HG02759 (cell line): ENCODE measurements around the gene CFAP54.
"Not testable (repeated sequence)": the region's sequence is repeated elsewhere in the genome, so short reads cannot be mapped to it uniquely, and the experiment has no call there.

Experiments used
- ATAC-seq: cut with Tn5 transposase; IDR thresholded peaks from one replicate; pipeline ENCODE4 v1.9.1; 2021; ENCODE audit warnings: mild to moderate bottlenecking, moderate library complexity; ENCODE audit not compliant: unreplicated experiment

Gene CFAP54

GRCh38 chr12:96617178-96617577 lies 127.8 kb downstream of the CFAP54 start:
- no peak for ATAC-seq

GRCh38 chr12:96623155-96623554 lies 133.8 kb downstream of the CFAP54 start:
- no peak for ATAC-seq

- ATAC-seq = no peak
Observed at GRCh38 chr12:96623656-96624217, 134.4 kb downstream of the CFAP54 start.

GRCh38 chr12:96635844-96636243 lies 146.5 kb downstream of the CFAP54 start:
- no peak for ATAC-seq

- ATAC-seq = no peak
Observed at GRCh38 chr12:96636895-96637294, 147.5 kb downstream of the CFAP54 start.

GRCh38 chr12:96648923-96649322 lies 159.5 kb downstream of the CFAP54 start:
- ATAC-seq = no peak

- no peak for ATAC-seq
Observed at GRCh38 chr12:96652870-96653269, 163.5 kb downstream of the CFAP54 start.

- ATAC-seq = no peak
Observed at GRCh38 chr12:96658075-96658474, 168.7 kb downstream of the CFAP54 start.

GRCh38 chr12:96669786-96670185 lies 180.4 kb downstream of the CFAP54 start:
- ATAC-seq = no peak

- no peak for ATAC-seq
Observed at GRCh38 chr12:96670334-96670899, 181.0 kb downstream of the CFAP54 start.

- ATAC-seq = not testable (repeated sequence)
Observed at GRCh38 chr12:96675519-96675918, 186.1 kb downstream of the CFAP54 start.

GRCh38 chr12:96677363-96677762 lies 188.0 kb downstream of the CFAP54 start:
- no peak for ATAC-seq

- no peak for ATAC-seq
Observed at GRCh38 chr12:96687719-96688118, 198.3 kb downstream of the CFAP54 start.

- no peak for ATAC-seq
Observed at GRCh38 chr12:96698521-96698920, 209.1 kb downstream of the CFAP54 start.

- ATAC-seq = no peak
Observed at GRCh38 chr12:96698965-96699364, 209.6 kb downstream of the CFAP54 start.

GRCh38 chr12:96701856-96702255 lies 212.5 kb downstream of the CFAP54 start:
- ATAC-seq = no peak

GRCh38 chr12:96710127-96710745 lies 220.9 kb downstream of the CFAP54 start:
- ATAC-seq = no peak

GRCh38 chr12:96711364-96711763 lies 222.0 kb downstream of the CFAP54 start:
- ATAC-seq = peak; percentile 62

GRCh38 chr12:96714199-96714598 lies 224.8 kb downstream of the CFAP54 start:
- ATAC-seq = no peak

GRCh38 chr12:96719660-96720362 lies 230.4 kb downstream of the CFAP54 start:
- ATAC-seq = peak; percentile 96

- ATAC-seq = peak; percentile 85
Observed at GRCh38 chr12:96720363-96720705, 231.0 kb downstream of the CFAP54 start.

- ATAC-seq = not testable (repeated sequence)
Observed at GRCh38 chr12:96729466-96729865, 240.1 kb downstream of the CFAP54 start.
